ENCODE measurements around the gene ABHD17B. TPM values are rescaled to one million over a fixed set of nuclear protein-coding genes. Genes with fewer than 3 reads are reported as not detected.

ABHD17B gene
- total RNA-seq, 1 donor from 2014 or later = 12.0 TPM

DNA sequence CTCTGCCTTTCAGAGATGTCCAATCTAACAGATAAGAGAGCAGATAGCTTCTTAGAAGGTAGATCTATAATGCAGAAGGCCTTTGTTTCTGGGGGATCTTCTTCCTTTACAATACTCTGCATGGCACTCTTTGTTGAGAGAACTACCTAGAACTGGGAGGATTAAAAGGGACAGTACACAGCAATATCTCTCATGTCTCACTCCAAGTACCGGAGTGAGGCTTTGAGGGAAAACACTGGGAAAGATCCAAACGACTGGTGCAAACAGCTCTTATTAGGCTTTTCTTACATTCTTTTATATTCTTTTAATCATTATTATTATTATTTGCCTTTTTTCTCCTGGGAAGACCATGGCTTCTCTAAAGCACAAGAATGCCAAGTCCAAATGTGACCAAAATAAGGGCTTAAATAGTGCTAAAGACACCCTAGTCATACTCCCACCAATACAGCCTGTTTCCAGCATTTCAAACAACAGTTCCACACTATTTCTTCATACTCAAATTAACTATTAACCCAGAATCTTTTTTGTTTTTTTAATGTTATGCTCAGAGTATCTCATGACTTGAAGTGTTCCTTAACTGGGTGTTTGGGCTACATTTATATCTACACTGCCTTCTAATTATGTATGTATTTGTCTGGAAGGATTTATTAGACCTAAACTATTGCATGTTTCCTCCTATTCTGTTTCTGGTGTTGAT is 52.7 kb downstream of the ABHD17B start:
- no peaks in the 10 kb centered on the region for H3K4me1 ChIP-seq
- H3K9me3 ChIP-seq = peaks cover 8% of the 10 kb centered on the region
- H3K36me3 ChIP-seq = no peaks in the 10 kb centered on the region
- no peaks in the 10 kb centered on the region for H3K27me3 ChIP-seq
- TF ChIP-seq, protein P1, sequence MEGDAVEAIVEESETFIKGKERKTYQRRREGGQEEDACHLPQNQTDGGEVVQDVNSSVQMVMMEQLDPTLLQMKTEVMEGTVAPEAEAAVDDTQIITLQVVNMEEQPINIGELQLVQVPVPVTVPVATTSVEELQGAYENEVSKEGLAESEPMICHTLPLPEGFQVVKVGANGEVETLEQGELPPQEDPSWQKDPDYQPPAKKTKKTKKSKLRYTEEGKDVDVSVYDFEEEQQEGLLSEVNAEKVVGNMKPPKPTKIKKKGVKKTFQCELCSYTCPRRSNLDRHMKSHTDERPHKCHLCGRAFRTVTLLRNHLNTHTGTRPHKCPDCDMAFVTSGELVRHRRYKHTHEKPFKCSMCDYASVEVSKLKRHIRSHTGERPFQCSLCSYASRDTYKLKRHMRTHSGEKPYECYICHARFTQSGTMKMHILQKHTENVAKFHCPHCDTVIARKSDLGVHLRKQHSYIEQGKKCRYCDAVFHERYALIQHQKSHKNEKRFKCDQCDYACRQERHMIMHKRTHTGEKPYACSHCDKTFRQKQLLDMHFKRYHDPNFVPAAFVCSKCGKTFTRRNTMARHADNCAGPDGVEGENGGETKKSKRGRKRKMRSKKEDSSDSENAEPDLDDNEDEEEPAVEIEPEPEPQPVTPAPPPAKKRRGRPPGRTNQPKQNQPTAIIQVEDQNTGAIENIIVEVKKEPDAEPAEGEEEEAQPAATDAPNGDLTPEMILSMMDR (IDR thresholded peaks at IDR 0.05) = no peak
- TF ChIP-seq POLR2A (IDR thresholded peaks at IDR 0.05) = no peak
- no peak for TF ChIP-seq POLR2AphosphoS5 (IDR thresholded peaks at IDR 0.05; ENCODE audit: insufficient read depth in 1 of 2, low read depth in 1 of 2)
- intact Hi-C loops (cut with DNase I) = no loop called here
- H3K27ac ChIP-seq = no peak overlapping the region
- no peak overlapping the region for H3K4me3 ChIP-seq
- no peak for DNase-seq (ENCODE audit: extremely low spot score in 2 of 2)

DNA sequence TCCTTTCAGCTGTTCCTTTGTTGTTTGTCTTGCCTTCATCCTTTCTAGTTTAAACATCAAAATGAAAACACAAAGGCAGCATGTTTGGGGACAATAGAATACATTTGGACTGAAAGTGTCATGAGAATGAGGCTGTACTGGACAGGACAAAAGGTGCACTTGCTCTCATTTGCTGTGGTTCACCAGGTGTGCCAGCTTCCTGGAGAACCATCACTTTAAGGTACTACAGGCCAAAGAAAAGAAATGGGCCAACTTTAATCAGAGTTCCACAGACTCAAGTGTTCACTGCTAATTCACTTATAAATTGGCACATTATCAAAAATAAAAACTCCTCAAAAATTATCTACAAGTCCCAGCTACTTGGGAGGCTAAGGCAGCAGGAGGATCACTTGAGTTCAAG is 53.8 kb downstream of the ABHD17B start:
- H3K4me1 ChIP-seq = no peaks in the 10 kb centered on the region
- H3K9me3 ChIP-seq = peaks cover 8% of the 10 kb centered on the region
- no peak for DNase-seq (ENCODE audit: extremely low spot score in 2 of 2)
- no peak overlapping the region for H3K4me3 ChIP-seq
- H3K27ac ChIP-seq = no peak overlapping the region
- H3K27me3 ChIP-seq = no peaks in the 10 kb centered on the region
- intact Hi-C loops (cut with DNase I) = no loop called here
- H3K36me3 ChIP-seq = no peaks in the 10 kb centered on the region
- TF ChIP-seq, protein P1 (IDR thresholded peaks at IDR 0.05) = no peak
- no peak for TF ChIP-seq POLR2A (IDR thresholded peaks at IDR 0.05)
- no peak for TF ChIP-seq POLR2AphosphoS5 (IDR thresholded peaks at IDR 0.05; ENCODE audit: insufficient read depth in 1 of 2, low read depth in 1 of 2)

DNA sequence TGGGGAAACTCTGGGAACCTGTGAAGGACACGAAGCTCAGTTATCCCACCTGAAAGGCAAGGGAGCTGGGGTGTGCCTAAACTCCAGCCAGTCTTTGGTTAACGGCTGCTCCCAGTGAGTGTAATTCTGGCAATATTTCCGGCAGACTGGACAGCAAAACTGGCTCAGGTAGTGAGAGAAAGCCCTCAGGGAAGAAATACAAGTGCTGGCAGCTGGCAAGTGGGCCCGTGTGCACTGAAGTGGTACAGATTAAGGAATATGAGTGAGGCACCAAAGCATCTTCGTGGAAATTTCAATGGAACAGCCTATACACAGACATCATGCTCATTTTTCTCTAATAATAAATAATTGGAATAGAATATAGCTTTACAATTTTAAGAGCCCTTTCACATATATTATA is 56.2 kb downstream of the ABHD17B start:
- H3K36me3 ChIP-seq = no peaks in the 10 kb centered on the region
- no peaks in the 10 kb centered on the region for H3K4me1 ChIP-seq
- H3K27me3 ChIP-seq = no peaks in the 10 kb centered on the region
- H3K4me3 ChIP-seq = no peak overlapping the region
- no peak for DNase-seq (ENCODE audit: extremely low spot score in 2 of 2)
- TF ChIP-seq POLR2AphosphoS5 (IDR thresholded peaks at IDR 0.05; ENCODE audit: insufficient read depth in 1 of 2, low read depth in 1 of 2) (no peak), POLR2A (IDR thresholded peaks at IDR 0.05) (no peak)
- TF ChIP-seq, protein P1 (IDR thresholded peaks at IDR 0.05) = no peak
- intact Hi-C loops (cut with DNase I) = no loop called here
- H3K27ac ChIP-seq = no peak overlapping the region
- H3K9me3 ChIP-seq = no peaks in the 10 kb centered on the region

DNA sequence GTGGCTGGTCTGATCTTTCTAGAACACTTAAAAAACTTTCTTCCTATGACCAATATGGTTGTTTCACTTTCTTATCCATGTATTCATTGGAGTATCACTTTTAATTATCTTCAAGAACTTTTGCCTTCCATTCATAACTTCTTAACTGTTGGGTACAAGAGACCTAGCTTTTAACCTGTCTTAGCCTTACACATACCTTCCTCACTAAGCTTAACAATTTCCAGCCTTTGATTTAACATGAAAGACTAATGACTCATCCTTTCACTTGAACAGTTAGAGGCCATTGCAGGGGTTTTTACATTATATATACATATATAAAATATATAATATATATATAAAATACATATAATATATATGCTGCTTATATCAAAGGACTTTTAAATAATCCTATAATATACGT is 57.9 kb downstream of the ABHD17B start:
- TF ChIP-seq POLR2A (IDR thresholded peaks at IDR 0.05) (no peak), POLR2AphosphoS5 (IDR thresholded peaks at IDR 0.05; ENCODE audit: insufficient read depth in 1 of 2, low read depth in 1 of 2) (no peak)
- TF ChIP-seq, protein P1 (IDR thresholded peaks at IDR 0.05) = no peak
- no peaks in the 10 kb centered on the region for H3K4me1 ChIP-seq
- intact Hi-C loops (cut with DNase I) = no loop called here

DNA sequence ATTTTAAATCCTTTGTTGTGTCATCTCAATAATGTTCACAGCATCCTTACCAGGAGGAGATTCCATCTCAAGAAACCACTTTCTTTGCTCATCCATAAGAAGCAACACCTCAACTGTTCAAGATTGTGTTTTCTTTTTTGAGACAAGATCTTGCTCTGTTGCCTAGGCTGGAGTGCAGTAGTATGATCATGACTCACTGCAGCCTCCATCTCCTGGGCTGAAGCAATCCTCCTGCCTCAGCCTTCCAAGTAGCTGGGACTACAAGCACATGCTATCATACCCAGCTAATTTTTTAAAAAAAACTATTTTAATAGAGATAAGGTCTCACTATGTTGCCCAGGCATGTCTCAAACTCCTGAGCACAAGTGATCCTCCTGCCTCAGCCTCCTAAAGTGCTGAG is 60.0 kb downstream of the ABHD17B start:
- Histone ChIP-seq H3K4me1 (no peaks in the 10 kb centered on the region), H3K27me3 (no peaks in the 10 kb centered on the region), H3K36me3 (no peaks in the 10 kb centered on the region), H3K27ac (no peak overlapping the region), H3K4me3 (no peak overlapping the region), H3K9me3 (no peaks in the 10 kb centered on the region)
- TF ChIP-seq POLR2AphosphoS5 (IDR thresholded peaks at IDR 0.05; ENCODE audit: insufficient read depth in 1 of 2, low read depth in 1 of 2) = no peak
- TF ChIP-seq, protein P1 (IDR thresholded peaks at IDR 0.05) = no peak
- TF ChIP-seq POLR2A (IDR thresholded peaks at IDR 0.05) = no peak
- intact Hi-C loops (cut with DNase I) = no loop called here
- DNase-seq (ENCODE audit: extremely low spot score in 2 of 2) = no peak

More for the DNA sequence above, 57.9 kb downstream of the ABHD17B start:
- no peak overlapping the region for H3K27ac ChIP-seq
- DNase-seq (ENCODE audit: extremely low spot score in 2 of 2) = no peak
- H3K4me3 ChIP-seq = no peak overlapping the region
- no peaks in the 10 kb centered on the region for H3K27me3 ChIP-seq
- no peaks in the 10 kb centered on the region for H3K9me3 ChIP-seq
- H3K36me3 ChIP-seq = no peaks in the 10 kb centered on the region
